ENCODE data around the gene KIRREL1.

- no peak for TF ChIP-seq CTCF (IDR thresholded peaks at IDR 0.05)
- TF ChIP-seq POLR2A (IDR thresholded peaks at IDR 0.05) = no peak
These were observed 147.3 kb downstream of the KIRREL1 start for GRCh38 chr1:158140764-158141192.

All from lower leg skin (tissue), 3 donors.